Immature natural killer cell (primary cell): Measurements from ENCODE around the gene SLC4A5. TPM values are rescaled to one million over a fixed set of nuclear protein-coding genes. Genes with fewer than 3 reads are reported as not detected.

Experiments
- DNase-seq, 3 donors: peaks; one replicate each; pipeline ENCODE4 v3.0.0; 2022; ENCODE audit warnings: mixed read lengths in 1 of 3
- H3K27ac Mint-ChIP-seq, 6 donors: one replicate each; pipeline ENCODE4 v1.8.0; 2020; ENCODE audit warnings: mixed read lengths in 6 of 6, mild to moderate bottlenecking in 5 of 6, inconsistent platforms in 4 of 6, moderate library complexity in 3 of 6
- H3K27me3 Mint-ChIP-seq, 3 donors: one replicate each; pipeline ENCODE4 v1.8.0; 2020 to 2021; ENCODE audit warnings: low read depth in 3 of 3, mild to moderate bottlenecking in 3 of 3, mixed read lengths in 3 of 3, moderate library complexity in 3 of 3, inconsistent platforms in 1 of 3
- H3K36me3 Mint-ChIP-seq, 3 donors: one replicate each; pipeline ENCODE4 v1.8.0; 2020; ENCODE audit warnings: mixed read lengths in 3 of 3, inconsistent platforms in 2 of 3, mild to moderate bottlenecking in 2 of 3
- H3K4me1 Mint-ChIP-seq, 2 donors: one replicate each; pipeline ENCODE4 v1.8.0; 2020; ENCODE audit warnings: inconsistent platforms in 2 of 2, mild to moderate bottlenecking in 2 of 2, mixed read lengths in 2 of 2, moderate library complexity in 1 of 2
- H3K4me3 Mint-ChIP-seq, 5 donors: one replicate each; pipeline ENCODE4 v1.8.0; 2020; ENCODE audit warnings: mild to moderate bottlenecking in 5 of 5, mixed read lengths in 5 of 5, inconsistent platforms in 3 of 5, moderate library complexity in 3 of 5
- H3K9me3 Mint-ChIP-seq, 6 donors: one replicate each; pipeline ENCODE4 v1.8.0; 2020; ENCODE audit warnings: mild to moderate bottlenecking in 6 of 6, mixed read lengths in 6 of 6, inconsistent platforms in 4 of 6, moderate library complexity in 3 of 6
- polyA plus RNA-seq, 3 donors: library from polyadenylated mRNA; unstranded; fragments of 300-500 nt; fragmentation: Illumina TruSeq; gene quantifications; one replicate each; pipeline ENCODE4 v1.2.3, GENCODE V29; 2021

SLC4A5 gene
- polyA plus RNA-seq, 3 donors from 2014 or later = not detected

GRCh38 chr2:74297391-74297790 is 45.8 kb downstream of the SLC4A5 start:
- Mint-ChIP-seq H3K36me3 (peaks cover 4 to 22% (median 17%) of the 10 kb centered on the region in 3 donors), H3K27ac (no peak overlapping the region), H3K4me3 (no peak overlapping the region), H3K4me1 (no peaks in the 10 kb centered on the region), H3K27me3 (peaks cover 0 to 2% (median 0%) of the 10 kb centered on the region in 3 donors), H3K9me3 (no peaks in the 10 kb centered on the region)
- DNase-seq = no peak

GRCh38 chr2:74293191-74293991 is 49.8 kb downstream of the SLC4A5 start:
- Mint-ChIP-seq H3K27me3 (peaks cover 5 to 10% (median 9%) of the 10 kb centered on the region in 3 donors), H3K36me3 (peaks cover 0 to 12% (median 10%) of the 10 kb centered on the region in 3 donors), H3K4me3 (no peak overlapping the region), H3K4me1 (peaks cover 18 to 19% of the 10 kb centered on the region in 2 donors), H3K27ac (peak overlapping the region in 2 of 6 donors; percentile 14 to 53), H3K9me3 (no peaks in the 10 kb centered on the region)
- no peak for DNase-seq

GRCh38 chr2:74292751-74293150 is 50.5 kb downstream of the SLC4A5 start:
- Mint-ChIP-seq H3K4me3 (no peak overlapping the region), H3K9me3 (no peaks in the 10 kb centered on the region), H3K27me3 (peaks cover 5 to 10% (median 9%) of the 10 kb centered on the region in 3 donors), H3K36me3 (peaks cover 0 to 12% (median 10%) of the 10 kb centered on the region in 3 donors), H3K27ac (peak overlapping the region in 1 of 6 donors; percentile 19), H3K4me1 (peaks cover 18 to 19% of the 10 kb centered on the region in 2 donors)
- no peak for DNase-seq

DNA sequence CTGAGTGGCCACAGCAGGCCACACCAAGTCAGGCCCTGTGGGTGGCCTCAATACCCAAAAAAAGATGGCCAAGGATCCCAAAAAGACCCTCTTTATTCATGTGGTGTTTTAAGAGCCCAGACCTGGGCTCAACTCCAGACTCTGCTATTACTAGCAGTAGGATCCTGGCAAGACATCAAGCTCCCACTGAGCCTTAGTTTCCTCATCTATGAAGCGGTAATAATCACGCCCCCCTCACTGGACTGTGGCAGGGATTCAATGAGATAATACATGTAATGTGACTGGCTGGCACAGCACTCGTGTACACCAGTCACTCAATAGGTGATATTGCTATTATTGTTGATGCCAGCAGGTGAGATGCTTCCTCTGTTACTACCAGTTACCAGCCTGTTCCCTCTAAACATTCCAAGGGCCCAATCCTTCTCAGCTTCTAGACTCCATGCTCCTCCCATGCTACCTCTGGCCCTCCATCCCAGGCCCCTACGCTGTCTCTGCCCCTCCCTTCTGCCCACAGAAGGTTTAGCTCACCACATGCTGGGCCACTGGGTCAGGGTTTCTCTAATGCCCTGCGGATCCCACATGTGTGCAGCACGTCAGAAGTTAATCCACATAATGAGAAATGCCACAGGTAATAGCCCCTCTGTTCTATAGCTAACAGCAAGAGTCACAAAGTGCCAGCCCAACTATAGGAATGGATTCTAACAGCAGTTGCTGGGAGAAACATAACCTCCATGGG is 51.2 kb downstream of the SLC4A5 start:
- Mint-ChIP-seq H3K27ac (peak overlapping the region in 5 of 6 donors; percentile 19 to 90 (median 29)), H3K36me3 (peaks cover 0 to 12% (median 7%) of the 10 kb centered on the region in 3 donors), H3K4me1 (peaks cover 18 to 19% of the 10 kb centered on the region in 2 donors), H3K4me3 (no peak overlapping the region), H3K27me3 (peaks cover 5 to 10% (median 9%) of the 10 kb centered on the region in 3 donors), H3K9me3 (no peaks in the 10 kb centered on the region)
- no peak for DNase-seq

DNA sequence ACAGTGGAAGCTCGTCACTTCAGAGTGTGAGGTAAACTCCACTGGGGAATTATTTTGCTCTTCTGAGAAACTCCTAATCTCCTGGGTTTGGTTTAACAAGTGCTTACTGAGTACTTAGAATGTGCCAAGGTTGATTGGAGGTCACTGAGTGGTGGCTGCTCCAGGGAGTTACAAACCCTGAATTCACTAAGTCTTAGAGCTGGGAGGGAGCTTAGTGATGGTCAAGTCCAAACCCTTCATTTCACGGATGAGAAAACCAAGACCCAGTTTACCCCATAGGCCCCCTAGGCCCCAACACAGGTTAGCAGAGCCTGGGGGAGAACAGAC is 52.0 kb downstream of the SLC4A5 start:
- H3K27ac Mint-ChIP-seq = peak overlapping the region; percentile 80 to 99 (median 89)
- no peak for DNase-seq
- H3K9me3 Mint-ChIP-seq = no peaks in the 10 kb centered on the region
- H3K36me3 Mint-ChIP-seq = peaks cover 0 to 12% (median 4%) of the 10 kb centered on the region in 3 donors
- H3K4me3 Mint-ChIP-seq = peak overlapping the region in 2 of 5 donors; percentile 12 to 33
- peaks cover 18 to 19% of the 10 kb centered on the region in 2 donors for H3K4me1 Mint-ChIP-seq
- H3K27me3 Mint-ChIP-seq = peaks cover 5 to 10% (median 9%) of the 10 kb centered on the region in 3 donors

DNA sequence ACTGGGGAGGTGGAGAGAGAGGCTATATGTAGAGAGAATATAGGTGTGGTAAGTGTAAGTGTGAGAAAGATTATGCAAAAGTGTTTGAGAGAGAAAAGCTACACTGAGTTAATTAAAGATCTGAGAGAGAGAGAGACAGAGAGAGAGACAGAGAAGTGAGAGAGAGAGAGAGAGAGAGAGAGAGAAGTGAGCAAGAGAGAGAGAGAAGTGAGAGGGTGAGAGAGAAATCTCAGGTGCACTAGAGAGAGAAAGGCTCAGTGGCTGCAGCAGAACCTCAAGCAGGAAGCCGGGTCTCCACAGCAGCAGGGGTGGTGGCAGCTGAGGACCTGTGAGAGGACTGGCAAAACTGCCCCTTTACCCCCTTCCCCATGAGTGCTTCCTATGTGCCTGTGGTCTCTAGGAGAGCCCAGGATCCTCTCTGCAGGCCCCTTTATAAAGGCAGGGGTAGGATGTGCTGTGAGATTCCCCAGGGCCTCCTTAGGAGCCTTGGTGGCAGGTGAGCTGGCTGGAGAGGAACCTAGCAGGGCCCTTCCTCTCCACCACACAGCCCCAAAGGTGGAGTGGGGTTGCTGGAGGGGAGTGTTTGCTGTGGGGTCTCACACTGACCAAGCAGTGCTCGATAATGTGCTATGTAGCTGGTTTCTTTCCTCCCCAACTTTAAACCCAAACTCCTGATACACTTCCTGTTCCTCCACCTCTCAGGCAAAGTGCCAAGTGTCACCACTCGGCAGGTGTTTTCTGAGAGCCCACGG is 52.6 kb downstream of the SLC4A5 start:
- peak; percentile 55 to 77 (median 66) for DNase-seq
- H3K36me3 Mint-ChIP-seq = peaks cover 0 to 12% (median 4%) of the 10 kb centered on the region in 3 donors
- H3K4me3 Mint-ChIP-seq = peak overlapping the region; percentile 53 to 77 (median 64)
- H3K27ac Mint-ChIP-seq = peak overlapping the region; percentile 80 to 99 (median 89)
- peaks cover 18 to 19% of the 10 kb centered on the region in 2 donors for H3K4me1 Mint-ChIP-seq
- H3K27me3 Mint-ChIP-seq = peaks cover 5 to 10% (median 9%) of the 10 kb centered on the region in 3 donors
- no peaks in the 10 kb centered on the region for H3K9me3 Mint-ChIP-seq

GRCh38 chr2:74290066-74290465 is 53.1 kb downstream of the SLC4A5 start:
- H3K4me3 Mint-ChIP-seq = peak overlapping the region; percentile 18 to 77 (median 64)
- peaks cover 0 to 12% (median 4%) of the 10 kb centered on the region in 3 donors for H3K36me3 Mint-ChIP-seq
- no peaks in the 10 kb centered on the region for H3K9me3 Mint-ChIP-seq
- H3K27me3 Mint-ChIP-seq = peaks cover 5 to 10% (median 9%) of the 10 kb centered on the region in 3 donors
- peaks cover 18 to 19% of the 10 kb centered on the region in 2 donors for H3K4me1 Mint-ChIP-seq
- H3K27ac Mint-ChIP-seq = peak overlapping the region; percentile 78 to 99 (median 89)
- no peak for DNase-seq

DNA sequence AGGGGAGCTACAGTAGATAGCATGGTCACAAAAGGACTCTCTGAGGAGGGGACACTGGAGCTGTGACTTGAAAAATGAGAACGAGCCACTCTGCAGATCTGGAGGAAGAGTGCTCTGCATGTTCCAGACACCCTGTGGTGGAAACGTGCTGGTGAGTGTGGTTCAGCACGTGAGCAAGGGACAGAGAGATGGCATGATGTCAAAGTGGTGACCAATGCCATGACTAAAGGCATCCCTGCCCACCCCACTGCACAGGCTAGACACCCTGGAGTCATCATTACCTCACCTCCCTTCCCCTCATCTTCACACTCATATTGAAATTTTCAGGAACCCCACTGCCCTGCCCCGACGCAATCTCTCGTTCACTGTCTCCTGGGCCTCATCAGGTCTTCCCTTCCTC is 56.5 kb downstream of the SLC4A5 start:
- no peak for DNase-seq
- H3K4me3 Mint-ChIP-seq = no peak overlapping the region
- peaks cover 0 to 12% (median 0%) of the 10 kb centered on the region in 3 donors for H3K36me3 Mint-ChIP-seq
- H3K27me3 Mint-ChIP-seq = peaks cover 5 to 10% (median 9%) of the 10 kb centered on the region in 3 donors
- peaks cover 17 to 18% of the 10 kb centered on the region in 2 donors for H3K4me1 Mint-ChIP-seq
- no peak overlapping the region for H3K27ac Mint-ChIP-seq
- H3K9me3 Mint-ChIP-seq = no peaks in the 10 kb centered on the region

- Mint-ChIP-seq H3K9me3 (no peaks in the 10 kb centered on the region), H3K4me1 (no peaks in the 10 kb centered on the region), H3K36me3 (peaks cover 4 to 17% (median 5%) of the 10 kb centered on the region in 3 donors), H3K27me3 (peaks cover 0 to 3% (median 2%) of the 10 kb centered on the region in 3 donors), H3K4me3 (no peak overlapping the region), H3K27ac (no peak overlapping the region)
- DNase-seq = no peak
These were observed 61.9 kb downstream of the SLC4A5 start for GRCh38 chr2:74281141-74281975.

DNA sequence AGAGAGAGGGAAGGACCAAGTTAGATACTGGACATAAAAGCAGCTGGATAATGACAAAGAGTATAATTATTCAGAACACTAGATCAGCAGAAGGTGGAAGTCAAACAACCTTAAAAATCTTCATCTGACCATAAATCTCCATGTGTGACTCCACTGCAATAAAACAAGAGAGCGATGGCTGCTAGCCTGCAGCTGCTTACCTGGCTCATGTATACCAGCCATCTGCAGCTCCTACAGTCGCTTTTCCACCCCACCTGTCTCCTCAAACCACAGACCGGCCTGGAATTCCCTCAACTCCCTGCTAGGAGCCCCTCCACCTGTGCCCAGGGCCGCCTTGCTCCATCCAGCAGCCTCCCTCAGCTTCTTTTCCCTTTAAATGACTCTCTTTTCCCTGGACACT is 64.5 kb downstream of the SLC4A5 start:
- Mint-ChIP-seq H3K36me3 (peaks cover 4 to 15% (median 9%) of the 10 kb centered on the region in 3 donors), H3K27me3 (peaks cover 0 to 3% (median 2%) of the 10 kb centered on the region in 3 donors), H3K4me1 (no peaks in the 10 kb centered on the region), H3K4me3 (no peak overlapping the region), H3K27ac (no peak overlapping the region), H3K9me3 (no peaks in the 10 kb centered on the region)
- no peak for DNase-seq

GRCh38 chr2:74278176-74278575 is 65.0 kb downstream of the SLC4A5 start:
- Mint-ChIP-seq H3K27me3 (peaks cover 0 to 3% (median 2%) of the 10 kb centered on the region in 3 donors), H3K9me3 (no peaks in the 10 kb centered on the region), H3K4me1 (no peaks in the 10 kb centered on the region), H3K36me3 (peaks cover 4 to 19% (median 9%) of the 10 kb centered on the region in 3 donors), H3K27ac (no peak overlapping the region), H3K4me3 (no peak overlapping the region)
- DNase-seq = no peak

GRCh38 chr2:74275228-74275627 is 68.0 kb downstream of the SLC4A5 start:
- Mint-ChIP-seq H3K27ac (no peak overlapping the region), H3K9me3 (no peaks in the 10 kb centered on the region)
- DNase-seq = no peak

More at GRCh38 chr2:74275228-74275627, 68.0 kb downstream of the SLC4A5 start:
- H3K27me3 Mint-ChIP-seq = peaks cover 0 to 3% (median 2%) of the 10 kb centered on the region in 3 donors
- H3K36me3 Mint-ChIP-seq = peaks cover 4 to 17% (median 9%) of the 10 kb centered on the region in 3 donors
- H3K4me1 Mint-ChIP-seq = no peaks in the 10 kb centered on the region
- no peak overlapping the region for H3K4me3 Mint-ChIP-seq
